ENCODE data around the gene ECM1.

ECM1 gene

DNA sequence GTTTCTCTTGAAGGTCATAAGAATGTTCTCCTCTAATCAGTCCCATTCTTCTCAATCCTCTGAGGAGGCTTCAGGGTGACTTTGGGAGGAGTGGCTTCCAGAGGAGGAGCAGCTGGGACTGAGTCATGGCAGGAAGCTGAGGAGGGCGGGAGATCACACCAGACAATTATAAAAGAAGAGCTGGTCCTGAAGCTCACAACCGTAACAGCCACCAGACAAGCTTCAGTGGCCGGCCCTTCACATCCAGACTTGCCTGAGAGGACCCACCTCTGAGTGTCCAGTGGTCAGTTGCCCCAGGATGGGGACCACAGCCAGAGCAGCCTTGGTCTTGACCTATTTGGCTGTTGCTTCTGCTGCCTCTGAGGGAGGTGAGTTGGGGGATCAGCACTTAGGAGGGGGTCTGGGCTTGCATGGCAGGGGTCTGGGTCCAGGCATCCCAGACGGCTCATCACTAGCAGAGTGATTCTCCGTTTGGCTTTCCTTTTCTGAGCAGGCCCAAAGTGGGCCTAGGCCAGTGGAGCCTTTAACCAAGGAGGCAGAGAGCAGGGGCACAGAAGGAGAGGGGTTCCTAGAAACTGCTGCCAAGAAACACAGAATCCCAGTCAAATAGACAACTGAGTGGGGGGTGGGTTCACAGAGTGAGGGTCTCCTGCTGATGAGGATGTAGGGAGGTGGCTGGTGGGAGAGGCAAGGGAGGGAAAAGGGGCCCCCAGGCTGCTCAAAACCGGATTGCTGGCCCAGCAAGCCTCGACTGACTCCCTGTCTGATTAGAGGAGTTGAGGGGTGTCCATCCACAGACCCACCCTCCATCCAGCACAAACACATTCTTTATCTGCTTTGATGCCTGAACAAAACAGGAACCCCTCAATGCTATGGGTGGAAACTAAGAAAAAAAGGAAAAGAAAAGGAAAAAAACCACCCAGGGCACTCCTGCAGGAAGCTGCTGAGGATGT, at the start of gene ECM1:
Gene ECM1 (plus strand): TSS at position 198 of the 953 bp plus-strand sequence. CDS start 101 bp downstream, at position 299.
- H3K4me1 ChIP-seq (ENCODE audit: insufficient read depth, low read length), result peaks cover 15% of the 10 kb centered on the region
- H3K36me3 ChIP-seq (ENCODE audit: insufficient read depth, low read length), result peaks cover 8% of the 10 kb centered on the region; the same call in 1 of the 2 replicates
- no peak within 1 kb of the TSS; the same call in 1 of the 2 replicates for H3K9ac ChIP-seq (ENCODE audit: low read depth, low read length)
- H3K9me3 ChIP-seq (ENCODE audit: control insufficient read depth, insufficient read depth, low read length), result no peaks in the 10 kb centered on the region

DNA sequence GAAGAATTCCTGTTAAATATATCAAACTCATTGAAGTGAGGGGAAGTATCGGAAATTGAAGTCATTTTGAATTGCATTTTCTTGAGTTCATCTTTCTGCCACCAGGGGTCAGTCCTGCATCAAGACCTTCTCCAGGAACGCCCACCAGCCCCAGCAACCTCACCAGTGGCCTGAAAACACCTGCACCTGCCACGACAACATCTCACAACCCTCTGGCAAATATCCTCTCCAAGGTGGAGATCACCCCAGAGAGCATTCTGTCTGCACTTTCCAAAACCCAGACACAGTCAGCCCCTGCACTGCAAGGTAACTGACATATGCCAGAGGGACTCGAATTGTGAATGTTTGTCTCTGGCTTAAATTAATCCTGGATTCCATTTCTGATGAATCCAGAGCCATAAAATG, 43.5 kb upstream of the ECM1 start:
- H3K9me3 ChIP-seq (ENCODE audit: control insufficient read depth, insufficient read depth, low read length), result no peaks in the 10 kb centered on the region
- H3K4me1 ChIP-seq (ENCODE audit: insufficient read depth, low read length), result no peaks in the 10 kb centered on the region
- H3K36me3 ChIP-seq (ENCODE audit: insufficient read depth, low read length), result peaks cover 3% of the 10 kb centered on the region
- no peak overlapping the region for H3K9ac ChIP-seq (ENCODE audit: low read depth, low read length)

DNA sequence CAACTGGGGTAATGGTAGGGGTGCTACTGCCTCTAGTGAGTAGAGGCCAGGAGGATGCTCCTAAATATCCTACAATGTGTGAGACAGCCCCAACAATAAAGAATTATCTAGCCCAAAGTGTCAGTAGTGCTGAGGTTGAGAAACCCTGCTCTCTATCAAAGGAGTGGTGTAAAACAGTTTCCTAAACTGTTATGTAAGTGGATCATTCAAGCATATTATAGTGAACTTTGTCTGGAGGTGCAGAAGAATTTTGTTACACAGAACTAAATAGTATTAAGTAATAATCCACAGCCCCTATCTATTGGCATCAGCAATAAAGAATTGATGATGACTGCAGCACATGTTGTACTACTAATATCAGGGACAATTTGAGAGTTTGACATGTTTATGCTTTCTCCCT, 40.9 kb upstream of the ECM1 start:
- Histone ChIP-seq H3K4me1 (ENCODE audit: insufficient read depth, low read length) (0 out of 2 replicates have a peak, but pooled peaks cover 3% of the 10 kb centered on the region), H3K9me3 (ENCODE audit: control insufficient read depth, insufficient read depth, low read length) (no peaks in the 10 kb centered on the region), H3K36me3 (ENCODE audit: insufficient read depth, low read length) (peaks cover 18% of the 10 kb centered on the region), H3K9ac (ENCODE audit: low read depth, low read length) (no peak overlapping the region)

DNA sequence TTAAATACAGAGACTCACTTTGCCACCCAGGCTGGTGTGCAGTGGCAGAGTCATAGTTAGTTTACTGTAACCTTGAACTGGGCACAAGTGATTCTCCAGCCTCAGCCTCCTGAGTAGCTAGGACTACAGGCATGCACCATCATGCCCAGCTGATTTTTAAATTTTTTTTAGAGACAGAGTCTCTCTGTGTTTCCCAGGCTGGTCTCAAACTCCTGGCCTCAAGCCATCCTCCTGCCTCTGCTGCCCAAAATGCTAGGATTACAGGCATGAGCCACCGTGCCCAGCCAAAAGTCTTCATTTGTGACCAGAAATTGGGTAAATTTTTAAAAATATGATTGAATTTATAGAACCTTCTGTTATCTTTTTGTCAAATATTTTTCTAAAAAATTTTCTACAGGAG, 38.6 kb upstream of the ECM1 start:
- no peak overlapping the region for H3K9ac ChIP-seq (ENCODE audit: low read depth, low read length)
- H3K9me3 ChIP-seq (ENCODE audit: control insufficient read depth, insufficient read depth, low read length), result no peaks in the 10 kb centered on the region
- peaks cover 21% of the 10 kb centered on the region for H3K36me3 ChIP-seq (ENCODE audit: insufficient read depth, low read length)
- H3K4me1 ChIP-seq (ENCODE audit: insufficient read depth, low read length), result peaks cover 9% of the 10 kb centered on the region; the same call in 1 of the 2 replicates

DNA sequence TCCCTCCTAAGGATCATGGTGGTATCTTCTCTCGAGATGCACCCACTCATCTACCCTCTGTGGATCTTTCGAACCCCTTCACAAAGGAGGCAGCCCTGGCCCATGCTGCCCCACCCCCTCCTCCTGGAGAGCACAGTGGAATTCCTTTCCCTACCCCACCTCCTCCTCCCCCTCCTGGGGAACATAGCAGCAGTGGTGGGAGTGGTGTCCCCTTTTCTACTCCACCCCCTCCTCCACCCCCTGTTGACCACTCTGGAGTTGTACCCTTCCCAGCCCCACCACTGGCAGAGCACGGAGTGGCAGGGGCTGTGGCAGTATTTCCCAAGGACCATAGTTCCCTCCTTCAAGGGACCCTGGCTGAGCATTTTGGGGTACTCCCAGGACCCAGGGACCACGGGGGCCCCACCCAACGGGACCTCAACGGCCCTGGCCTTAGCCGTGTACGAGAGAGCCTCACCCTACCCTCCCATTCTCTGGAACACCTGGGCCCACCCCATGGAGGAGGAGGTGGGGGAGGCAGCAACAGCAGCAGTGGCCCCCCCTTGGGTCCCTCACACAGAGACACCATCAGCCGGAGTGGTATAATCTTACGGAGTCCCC, 35.2 kb upstream of the ECM1 start:
- peaks cover 18% of the 10 kb centered on the region for H3K36me3 ChIP-seq (ENCODE audit: insufficient read depth, low read length)
- no peak overlapping the region for H3K9ac ChIP-seq (ENCODE audit: low read depth, low read length)
- no peaks in the 10 kb centered on the region for H3K9me3 ChIP-seq (ENCODE audit: control insufficient read depth, insufficient read depth, low read length)
- H3K4me1 ChIP-seq (ENCODE audit: insufficient read depth, low read length), result peaks cover 9% of the 10 kb centered on the region; the same call in 1 of the 2 replicates

DNA sequence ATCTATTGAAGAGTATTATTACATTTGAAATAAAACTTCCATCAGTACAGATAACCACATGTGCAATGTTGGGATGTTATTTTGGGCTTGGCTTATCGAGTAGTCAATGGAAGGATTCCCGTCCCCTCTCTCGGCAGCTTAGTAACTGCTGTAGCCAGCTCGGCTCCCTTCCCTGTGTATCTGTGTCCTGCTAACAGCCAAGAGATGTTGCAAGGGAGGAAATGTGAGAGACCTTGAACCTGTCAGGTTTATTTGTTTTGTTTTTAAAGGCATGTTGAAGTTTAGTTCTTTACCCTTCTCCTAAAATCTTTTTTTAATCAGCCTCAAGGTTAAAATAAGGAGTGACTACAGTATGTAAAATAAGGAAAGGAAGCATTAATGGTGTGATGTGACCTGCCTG, 34.2 kb upstream of the ECM1 start:
- H3K9ac ChIP-seq (ENCODE audit: low read depth, low read length), result no peak overlapping the region
- no peaks in the 10 kb centered on the region for H3K9me3 ChIP-seq (ENCODE audit: control insufficient read depth, insufficient read depth, low read length)
- H3K4me1 ChIP-seq (ENCODE audit: insufficient read depth, low read length), result peaks cover 9% of the 10 kb centered on the region; the same call in 1 of the 2 replicates
- H3K36me3 ChIP-seq (ENCODE audit: insufficient read depth, low read length), result peaks cover 18% of the 10 kb centered on the region

DNA sequence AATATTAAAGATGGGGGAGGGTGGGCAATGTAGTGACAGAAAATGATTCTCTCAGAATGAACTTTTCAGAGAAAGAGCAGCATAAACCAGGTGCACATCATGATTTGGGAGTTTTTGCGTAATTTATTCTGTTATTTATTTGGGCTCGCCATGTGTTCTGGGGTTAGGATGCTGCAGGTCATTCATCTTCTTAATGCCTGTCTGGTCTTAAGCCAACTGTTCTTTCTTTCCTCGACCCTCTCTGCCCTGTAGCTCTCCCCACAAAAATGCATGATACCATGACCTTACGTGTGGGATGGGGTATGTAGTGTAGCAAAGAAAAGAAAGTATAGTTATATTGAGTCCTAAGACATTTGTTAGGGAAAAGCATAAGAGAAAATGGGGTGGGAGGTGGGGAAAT, 33.0 kb upstream of the ECM1 start:
- peaks cover 18% of the 10 kb centered on the region for H3K36me3 ChIP-seq (ENCODE audit: insufficient read depth, low read length)
- no peak overlapping the region for H3K9ac ChIP-seq (ENCODE audit: low read depth, low read length)
- peaks cover 9% of the 10 kb centered on the region; the same call in 1 of the 2 replicates for H3K4me1 ChIP-seq (ENCODE audit: insufficient read depth, low read length)
- no peaks in the 10 kb centered on the region for H3K9me3 ChIP-seq (ENCODE audit: control insufficient read depth, insufficient read depth, low read length)

DNA sequence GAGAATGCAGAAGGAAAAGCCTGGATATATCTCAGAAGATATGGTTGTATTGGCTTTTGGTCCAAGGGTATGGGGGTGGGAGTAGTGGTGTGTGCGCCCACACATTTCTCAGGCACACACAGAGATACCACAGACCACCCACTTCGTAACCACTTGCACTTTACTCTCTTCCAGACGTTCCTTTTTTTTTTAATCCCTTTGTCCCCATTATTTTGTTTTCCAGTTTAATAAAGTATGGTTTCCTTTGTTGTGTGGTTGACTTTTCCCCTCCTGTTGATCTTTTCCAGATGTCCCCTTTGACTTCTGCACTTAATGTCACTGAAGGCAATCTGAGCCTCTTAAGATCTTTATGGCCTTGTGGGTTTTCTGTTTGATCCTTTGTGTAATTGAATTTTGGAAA, 31.2 kb upstream of the ECM1 start:
- Histone ChIP-seq H3K9me3 (ENCODE audit: control insufficient read depth, insufficient read depth, low read length) (no peaks in the 10 kb centered on the region), H3K9ac (ENCODE audit: low read depth, low read length) (no peak overlapping the region), H3K4me1 (ENCODE audit: insufficient read depth, low read length) (peaks cover 8% of the 10 kb centered on the region; the same call in 1 of the 2 replicates), H3K36me3 (ENCODE audit: insufficient read depth, low read length) (peaks cover 5% of the 10 kb centered on the region; the same call in 1 of the 2 replicates)

DNA sequence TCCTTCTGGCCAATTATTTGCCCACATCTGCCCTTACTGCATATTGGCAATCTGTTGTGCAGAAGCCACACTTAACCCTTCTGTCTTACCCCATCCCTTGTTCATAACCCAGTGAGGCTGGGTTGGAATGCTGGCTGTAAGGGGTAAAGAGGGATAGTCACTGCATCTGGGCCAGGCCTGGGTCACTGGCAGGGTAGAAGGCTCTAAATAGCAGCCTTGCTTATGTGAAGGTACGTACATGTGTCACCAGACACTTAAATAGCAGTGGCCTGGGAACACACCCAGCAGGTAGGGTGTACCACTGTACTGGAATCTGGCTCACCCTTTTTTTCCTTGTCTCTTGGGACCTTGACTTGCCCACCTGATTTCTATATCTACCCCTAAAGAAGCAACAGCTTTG, 30.6 kb upstream of the ECM1 start:
- H3K4me1 ChIP-seq (ENCODE audit: insufficient read depth, low read length), result peaks cover 3% of the 10 kb centered on the region; the same call in 1 of the 2 replicates
- no peaks in the 10 kb centered on the region for H3K36me3 ChIP-seq (ENCODE audit: insufficient read depth, low read length)
- no peaks in the 10 kb centered on the region for H3K9me3 ChIP-seq (ENCODE audit: control insufficient read depth, insufficient read depth, low read length)
- no peak overlapping the region for H3K9ac ChIP-seq (ENCODE audit: low read depth, low read length)

DNA sequence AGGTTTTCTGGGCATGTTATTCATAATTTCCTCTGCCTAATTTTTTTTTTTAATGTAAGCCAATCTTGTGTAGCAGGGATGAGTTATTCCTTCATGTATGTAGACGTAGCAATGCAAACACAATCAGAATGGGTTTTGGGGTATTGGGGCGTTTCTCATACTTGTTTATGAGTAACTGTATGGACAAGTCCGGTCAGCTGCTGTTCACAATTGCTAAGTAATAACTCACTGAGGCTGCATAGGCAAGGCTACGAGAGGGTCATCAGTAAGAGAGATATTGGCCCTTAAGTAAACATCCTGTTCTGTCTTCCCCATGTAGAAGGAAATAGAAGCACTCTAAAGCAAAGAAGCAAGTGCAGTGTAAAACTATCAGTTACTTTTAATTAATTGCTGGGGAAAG, 30.2 kb upstream of the ECM1 start:
- Histone ChIP-seq H3K4me1 (ENCODE audit: insufficient read depth, low read length) (peaks cover 1% of the 10 kb centered on the region; the same call in 1 of the 2 replicates), H3K9ac (ENCODE audit: low read depth, low read length) (no peak overlapping the region), H3K9me3 (ENCODE audit: control insufficient read depth, insufficient read depth, low read length) (no peaks in the 10 kb centered on the region), H3K36me3 (ENCODE audit: insufficient read depth, low read length) (no peaks in the 10 kb centered on the region)

DNA sequence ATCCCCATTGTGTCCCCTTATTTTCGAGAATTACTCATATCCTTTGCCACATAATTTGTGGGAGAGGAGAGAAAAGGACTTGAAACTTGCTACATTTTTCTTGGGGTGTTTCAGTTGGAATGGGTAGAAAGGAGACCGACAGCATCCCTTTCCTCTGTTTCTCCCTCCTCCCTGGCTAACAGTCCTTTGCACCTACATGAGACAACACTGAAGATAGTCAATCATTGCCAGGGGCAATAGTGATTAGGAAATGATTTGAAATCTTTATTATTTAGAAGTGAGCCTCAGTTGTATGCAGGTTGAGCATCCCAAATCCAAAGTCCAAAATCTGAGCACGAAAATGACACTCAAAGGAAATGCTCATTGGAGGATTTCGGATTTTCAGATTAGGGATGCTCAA, 28.5 kb upstream of the ECM1 start:
- Histone ChIP-seq H3K9me3 (ENCODE audit: control insufficient read depth, insufficient read depth, low read length) (no peaks in the 10 kb centered on the region), H3K4me1 (ENCODE audit: insufficient read depth, low read length) (no peaks in the 10 kb centered on the region), H3K9ac (ENCODE audit: low read depth, low read length) (no peak overlapping the region), H3K36me3 (ENCODE audit: insufficient read depth, low read length) (no peaks in the 10 kb centered on the region)

DNA sequence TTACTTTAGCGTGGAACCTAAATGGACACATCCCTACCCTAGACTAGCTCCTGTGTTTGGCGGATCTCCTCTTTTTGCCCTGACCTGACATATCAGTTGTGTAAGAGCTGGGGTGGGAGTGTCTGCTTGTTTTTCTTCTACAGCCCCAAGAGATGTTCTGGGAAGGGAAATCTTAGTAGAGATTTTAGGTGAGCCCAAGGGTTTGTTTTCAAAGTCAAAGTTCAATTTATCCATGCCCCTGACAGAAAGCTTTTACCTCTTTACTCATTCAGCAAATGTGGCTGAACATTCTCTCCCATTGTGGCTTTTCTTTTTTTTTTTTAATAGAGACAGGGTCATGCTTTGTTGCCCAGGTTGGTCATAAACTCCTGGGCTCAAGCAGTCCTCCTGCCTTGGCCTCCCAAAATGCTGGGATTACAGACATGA, 28.0 kb upstream of the ECM1 start:
- no peak overlapping the region for H3K9ac ChIP-seq (ENCODE audit: low read depth, low read length)
- H3K4me1 ChIP-seq (ENCODE audit: insufficient read depth, low read length), result no peaks in the 10 kb centered on the region
- no peaks in the 10 kb centered on the region for H3K9me3 ChIP-seq (ENCODE audit: control insufficient read depth, insufficient read depth, low read length)
- H3K36me3 ChIP-seq (ENCODE audit: insufficient read depth, low read length), result no peaks in the 10 kb centered on the region

DNA sequence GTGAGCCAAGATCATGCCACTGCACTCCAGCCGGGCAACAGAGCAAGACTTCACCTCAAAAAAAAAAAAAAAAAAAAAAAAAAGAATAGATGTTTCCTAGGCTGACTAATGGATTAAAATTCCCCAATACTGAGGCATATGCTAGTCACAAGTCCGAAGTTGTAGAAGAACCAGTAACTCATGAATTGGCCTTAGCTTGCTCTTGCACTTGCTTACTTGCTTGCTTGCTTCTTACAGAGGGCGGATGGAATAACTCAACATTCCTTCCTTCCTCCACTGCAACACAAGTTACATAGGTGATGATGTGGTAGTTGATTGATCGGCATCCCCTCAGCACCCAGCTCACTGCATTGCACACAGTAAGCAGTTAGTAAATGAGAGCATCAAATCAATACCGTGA, 23.5 kb upstream of the ECM1 start:
- Histone ChIP-seq H3K9ac (ENCODE audit: low read depth, low read length) (no peak overlapping the region), H3K9me3 (ENCODE audit: control insufficient read depth, insufficient read depth, low read length) (no peaks in the 10 kb centered on the region), H3K36me3 (ENCODE audit: insufficient read depth, low read length) (peaks cover 9% of the 10 kb centered on the region), H3K4me1 (ENCODE audit: insufficient read depth, low read length) (no peaks in the 10 kb centered on the region)

DNA sequence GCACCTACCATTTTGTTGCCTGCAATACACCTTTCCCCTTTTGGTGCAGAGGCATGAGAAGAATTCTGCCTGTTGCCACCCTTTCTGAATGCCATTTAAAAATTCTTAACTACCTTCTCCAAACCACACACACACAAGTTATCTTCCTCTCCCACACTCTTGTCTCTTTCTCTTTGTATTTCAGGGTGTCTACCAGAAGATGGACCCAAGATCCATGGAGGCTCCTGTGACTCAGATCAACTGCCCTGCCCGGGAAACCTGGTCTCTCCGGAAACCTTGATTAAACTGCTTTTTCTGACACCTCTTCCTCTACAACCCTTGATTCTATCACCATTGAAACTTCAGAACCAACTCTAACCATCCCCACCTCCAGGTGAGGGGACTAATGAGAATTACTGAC, 23.0 kb upstream of the ECM1 start:
- H3K9me3 ChIP-seq (ENCODE audit: control insufficient read depth, insufficient read depth, low read length), result no peaks in the 10 kb centered on the region
- peaks cover 9% of the 10 kb centered on the region for H3K36me3 ChIP-seq (ENCODE audit: insufficient read depth, low read length)
- H3K9ac ChIP-seq (ENCODE audit: low read depth, low read length), result no peak overlapping the region
- no peaks in the 10 kb centered on the region for H3K4me1 ChIP-seq (ENCODE audit: insufficient read depth, low read length)

Data from ES-I3 (cell line).